HepG2 (cell line): ENCODE data around the gene SLC16A6. TPM values are rescaled to one million over a fixed set of nuclear protein-coding genes. Genes with fewer than 3 reads are reported as not detected.
A peak's percentile ranks its signal among the peaks of the same experiment; 100 is the strongest.

Source experiments
- ATAC-seq: fragments of 200-7000 bp; cut with Tn5 transposase; 3 replicates; pipeline ENCODE4 v1.9.1; 2020; ENCODE audit warnings: mild to moderate bottlenecking, moderate library complexity
- BruUV-seq: library from RNA; stranded (reverse); fragments of 400-500 nt; replicated peaks from 2 replicates; lab custom pipeline; 2021; lab: Mats Ljungman, UMichigan
- CTCF ChIA-PET: fragments of 300-600 bp; formaldehyde crosslinking; extraction: SDS; loops from one replicate; lab custom pipeline; 2021; ENCODE audit warnings: low total read pairs, inconsistent platforms, low intra/inter-chr PET ratio; lab: Yijun Ruan, JAX
- POLR2A ChIA-PET: fragments of 350-600 bp; sonication (Branson Sonifier 250); formaldehyde crosslinking; loops from one replicate; lab custom pipeline; 2020; ENCODE audit warnings: antibody characterized with exemption, inconsistent platforms; lab: Yijun Ruan, JAX
- DNase-seq: peaks from one replicate; pipeline ENCODE4 v3.0.0-alpha.2; 2015; ENCODE audit warnings: low spot score
- FAIRE-seq: peaks from 3 replicates; lab custom pipeline; 2011; peaks lifted over from hg19 to GRCh38; lab: Jason Lieb, UNC
- H2AFZ ChIP-seq: one replicate; pipeline ENCODE4 v1.6.1; 2011; ENCODE audit warnings: low read length, inconsistent platforms
- H3K27ac ChIP-seq: fragments of 300-600 bp; 3 replicates; pipeline ENCODE4 v1.8.0; 2011; ENCODE audit warnings: mixed run types, mild to moderate bottlenecking, mixed read lengths, low read length, inconsistent platforms; ENCODE audit not compliant: insufficient read depth; ENCODE audit errors: extremely low read length
- H3K27me3 ChIP-seq, 2 experiments: fragments of 200-600 bp in 1 of 2; 2 replicates in 1 of 2; 3 replicates in 1 of 2; pipeline versions ENCODE4 v1.6.0 to v1.8.0; 2011; ENCODE audit warnings: low read length in 2 of 2, mild to moderate bottlenecking in 2 of 2, moderate library complexity in 2 of 2, inconsistent platforms in 1 of 2; ENCODE audit not compliant: insufficient read depth in 2 of 2, control insufficient read depth in 1 of 2
- H3K36me3 ChIP-seq, 2 experiments: fragments of 200-600 bp in 1 of 2; replicated peaks in 1 of 2; 2 replicates in 1 of 2; 3 replicates in 1 of 2; pipeline versions ENCODE4 v1.5.1 to v1.8.0; 2011; ENCODE audit warnings: low read length in 2 of 2, inconsistent platforms in 1 of 2; ENCODE audit not compliant: insufficient read depth in 2 of 2, control insufficient read depth in 1 of 2
- H3K4me1 ChIP-seq: 2 replicates; pipeline ENCODE4 v1.5.1; 2012; ENCODE audit warnings: low read length, inconsistent platforms; ENCODE audit not compliant: insufficient read depth
- H3K4me2 ChIP-seq: 2 replicates; pipeline ENCODE4 v1.6.0; 2011; ENCODE audit warnings: low read depth, low read length, inconsistent platforms
- H3K4me3 ChIP-seq, 3 experiments: fragments of 200-600 bp in 1 of 3; sonication (generic), shearing (Covaris generic) in 1 of 3; replicated peaks in 1 of 3; 2 replicates each; pipeline ENCODE4 v1.5.1; 2011 to 2016; ENCODE audit warnings: low read length in 3 of 3, inconsistent platforms in 2 of 3, low read depth in 2 of 3, mild to moderate bottlenecking in 2 of 3, control low read depth in 1 of 3, mixed read lengths in 1 of 3; ENCODE audit not compliant: insufficient read depth in 1 of 3
- H3K79me2 ChIP-seq: one replicate; pipeline ENCODE4 v1.6.1; 2011; ENCODE audit warnings: low read length, inconsistent platforms; ENCODE audit not compliant: insufficient read depth
- H3K9ac ChIP-seq: 2 replicates; pipeline ENCODE4 v1.6.0; 2011; ENCODE audit warnings: mild to moderate bottlenecking, low read depth, low read length, inconsistent platforms; ENCODE audit not compliant: insufficient read depth
- H3K9me3 ChIP-seq: 2 replicates; pipeline ENCODE4 v1.5.1; 2012; ENCODE audit warnings: mild to moderate bottlenecking, low read length
- H4K20me1 ChIP-seq: 2 replicates; pipeline ENCODE4 v1.6.0; 2011; ENCODE audit warnings: inconsistent platforms, mild to moderate bottlenecking, low read length, moderate library complexity; ENCODE audit not compliant: insufficient read depth
- ARID4A ChIP-seq: sonication (generic); formaldehyde crosslinking; IDR thresholded peaks from 2 replicates; pipeline ENCODE4 v1.5.0; 2020; ENCODE audit warnings: mild to moderate bottlenecking, missing genetic modification reagents, borderline replicate concordance
- ELK4 ChIP-seq: sonication (generic); formaldehyde crosslinking; IDR thresholded peaks from 2 replicates; pipeline ENCODE4 v1.9.0; 2021; ENCODE audit warnings: missing genetic modification reagents, borderline replicate concordance
- HNF4G ChIP-seq, 2 experiments: sonication (generic) in 1 of 2; formaldehyde crosslinking in 1 of 2; IDR thresholded peaks; 2 replicates each; pipeline versions ENCODE4 v1.4.0 to v1.6.1; 2011 to 2020; ENCODE audit warnings: borderline replicate concordance in 2 of 2, low read depth in 2 of 2, mild to moderate bottlenecking in 2 of 2, low read length in 1 of 2, missing genetic modification reagents in 1 of 2, moderate library complexity in 1 of 2
- KLF11 ChIP-seq: IDR thresholded peaks from 2 replicates; pipeline ENCODE4 v1.6.1; 2016; ENCODE audit warnings: missing compliant biosample characterization
- MTF1 ChIP-seq: sonication (generic); formaldehyde crosslinking; IDR thresholded peaks from 2 replicates; pipeline ENCODE4 v1.5.0; 2020; ENCODE audit warnings: missing genetic modification reagents
- PHF21A ChIP-seq: sonication (generic); formaldehyde crosslinking; IDR thresholded peaks from 2 replicates; pipeline ENCODE4 v1.5.0; 2020; ENCODE audit warnings: mild to moderate bottlenecking, missing genetic modification reagents
- POGZ ChIP-seq: sonication (generic); formaldehyde crosslinking; IDR thresholded peaks from 2 replicates; pipeline ENCODE4 v1.4.0; 2020; ENCODE audit warnings: mild to moderate bottlenecking, missing genetic modification reagents
- REST ChIP-seq, 2 experiments: IDR thresholded peaks; 2 replicates each; pipeline ENCODE4 v1.6.1; 2011 to 2012; ENCODE audit warnings: low read length in 2 of 2, borderline replicate concordance in 1 of 2, low read depth in 1 of 2, mild to moderate bottlenecking in 1 of 2, moderate library complexity in 1 of 2
- SOX5 ChIP-seq: IDR thresholded peaks from 2 replicates; pipeline ENCODE4 v1.6.1; 2016; ENCODE audit warnings: borderline replicate concordance
- TMF1 ChIP-seq: sonication (generic); formaldehyde crosslinking; IDR thresholded peaks from 2 replicates; pipeline ENCODE4 v1.8.1; 2022; ENCODE audit warnings: low read depth, missing genetic modification reagents
- ZBTB2 ChIP-seq: sonication (generic); formaldehyde crosslinking; IDR thresholded peaks from 2 replicates; pipeline ENCODE4 v1.8.0; 2022; ENCODE audit warnings: low read depth, missing genetic modification reagents
- ZNF121 ChIP-seq: sonication (generic); formaldehyde crosslinking; IDR thresholded peaks from 2 replicates; pipeline ENCODE4 v1.5.0; 2020; ENCODE audit warnings: mild to moderate bottlenecking, missing genetic modification reagents
- ZNF557 ChIP-seq: sonication (generic); formaldehyde crosslinking; IDR thresholded peaks from 2 replicates; pipeline ENCODE4 v1.4.0; 2020; ENCODE audit warnings: missing genetic modification reagents
- ZNF576 ChIP-seq: sonication (generic); formaldehyde crosslinking; IDR thresholded peaks from 2 replicates; pipeline ENCODE4 v1.4.0; 2020; ENCODE audit warnings: mild to moderate bottlenecking, missing genetic modification reagents
- WGBS: methylation state at CpG from one replicate; pipeline ENCODE4 v1.1.6; 2017; ENCODE audit warnings: low lambda C conversion rate; 5-methylcytosine and 5-hydroxymethylcytosine counted together
- in situ Hi-C: cut with HindIII; loops from 2 replicates; pipeline ENCODE4 v1.10.0; 2017; ENCODE audit warnings: low pct_unique_long_range_greater_than_20kb; ENCODE audit not compliant: extremely low pct_ligation_motif_present
- intact Hi-C: fragments of 100-400 bp; cut with micrococcal nuclease; formaldehyde crosslinking; loops from one replicate; pipeline ENCODE4 v1.10.0; 2022; ENCODE audit not compliant: unreplicated experiment
- polyA plus RNA-seq, 8 experiments: library from polyadenylated mRNA; depleted of rRNA in 3 of 8; stranded (reverse) in 7 of 8; unstranded in 1 of 8; fragments of >200 nt; fragmentation: Illumina TruSeq in 4 of 8; extraction: Trizol in 4 of 8; gene quantifications; 2 replicates each; pipeline versions ENCODE4 v1.2.1 to v1.2.3, GENCODE V29; 2011 to 2016; ENCODE audit warnings: low read depth in 4 of 8, missing spikeins in 1 of 8, mixed read lengths in 1 of 8; ENCODE audit not compliant: insufficient read depth in 1 of 8
- total RNA-seq, 5 experiments: library from RNA; depleted of rRNA; stranded (reverse); fragments of >200 nt; fragmentation: Illumina TruSeq; extraction: Trizol; gene quantifications; 2 replicates each; pipeline ENCODE4 v1.2.3, GENCODE V29; 2016; ENCODE audit warnings: low read depth in 1 of 5

Gene SLC16A6
- total and polyA plus RNA-seq, 2 of the 13 experiments (the other 11 are each of a cell fraction or from before 2014, with no cell fraction given) = 1.1 to 44.7 TPM

- ChIA-PET CTCF (no interaction called here), POLR2A (no interaction called here)
- FAIRE-seq (no peak), DNase-seq (no peak), ATAC-seq (no peak)
- no peaks in the 10 kb centered on the region for H4K20me1 ChIP-seq
- WGBS = 87% methylated on average over 3 of the region's 3 CpGs
- no peak overlapping the region for H3K4me2 ChIP-seq
- no peak overlapping the region for H3K27ac ChIP-seq
- no peak overlapping the region for H2AFZ ChIP-seq
- no peaks in the 10 kb centered on the region for H3K79me2 ChIP-seq
- no peaks in the 10 kb centered on the region for H3K27me3 ChIP-seq
- H3K36me3 ChIP-seq = no peaks in the 10 kb centered on the region
- in situ Hi-C loops (no loop called here), intact Hi-C loops (no loop called here)
- peaks cover 46% of the 10 kb centered on the region for H3K4me1 ChIP-seq
- no peak overlapping the region for H3K4me3 ChIP-seq
- BruUV-seq = no TSS peak
- no peaks in the 10 kb centered on the region for H3K9me3 ChIP-seq
- no peak overlapping the region for H3K9ac ChIP-seq
- no peak for TF ChIP-seq ZBTB2
- TF ChIP-seq MTF1 (CRISPR knock-in tag) = no peak
- TF ChIP-seq HNF4G (IDR thresholded peaks at IDR 0.05; ENCODE audit: borderline replicate concordance, low read depth, low read length) = peak; percentile 59
- no peak for TF ChIP-seq HNF4G (CRISPR knock-in tag; IDR thresholded peaks at IDR 0.05; ENCODE audit: borderline replicate concordance, low read depth)
- TF ChIP-seq PHF21A (CRISPR knock-in tag) = no peak
- no peak for TF ChIP-seq POGZ (CRISPR knock-in tag)
- TF ChIP-seq ZNF121 (CRISPR knock-in tag) = peak; percentile 64; the same call in 1 of the 2 replicates
- no peak for TF ChIP-seq ZNF576 (CRISPR knock-in tag)
- TF ChIP-seq TMF1 (CRISPR knock-in tag) = no peak
- no peak for TF ChIP-seq ARID4A
- no peak for TF ChIP-seq KLF11 (CRISPR knock-in tag)
- TF ChIP-seq SOX5 = peak; percentile 16; the same call in 1 of the 2 replicates
- TF ChIP-seq ELK4 (CRISPR knock-in tag) = no peak
- no peak for TF ChIP-seq REST (IDR thresholded peaks at IDR 0.05; ENCODE audit: borderline replicate concordance in 1 of 2, low read depth in 1 of 2, low read length in 2 of 2)
- no peak for TF ChIP-seq ZNF557 (CRISPR knock-in tag)
Measured at GRCh38 chr17:68322630-68323029, 31.7 kb upstream of the SLC16A6 start.
